ENCODE measurements around the gene HLCS.

DNA sequence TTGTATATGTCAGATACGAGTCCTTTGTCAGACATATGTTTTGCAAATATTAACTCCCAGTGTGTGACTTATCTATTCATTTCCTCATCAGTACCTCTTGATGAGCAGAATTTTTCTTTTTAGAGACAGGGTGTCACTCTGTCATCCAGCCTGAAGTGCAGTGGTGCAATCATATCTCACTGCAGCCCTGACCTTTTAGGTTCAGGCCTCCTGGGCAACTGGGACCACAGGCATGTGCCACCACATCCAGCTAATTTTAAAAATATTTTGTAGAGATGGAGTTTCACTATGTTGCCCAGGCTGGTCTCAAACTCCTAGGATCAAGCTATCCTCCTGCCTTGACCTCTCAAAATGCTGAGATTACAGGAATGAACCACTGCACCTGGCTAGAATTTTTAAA, 93.0 kb downstream of the HLCS start:
- TF ChIP-seq, protein P1, sequence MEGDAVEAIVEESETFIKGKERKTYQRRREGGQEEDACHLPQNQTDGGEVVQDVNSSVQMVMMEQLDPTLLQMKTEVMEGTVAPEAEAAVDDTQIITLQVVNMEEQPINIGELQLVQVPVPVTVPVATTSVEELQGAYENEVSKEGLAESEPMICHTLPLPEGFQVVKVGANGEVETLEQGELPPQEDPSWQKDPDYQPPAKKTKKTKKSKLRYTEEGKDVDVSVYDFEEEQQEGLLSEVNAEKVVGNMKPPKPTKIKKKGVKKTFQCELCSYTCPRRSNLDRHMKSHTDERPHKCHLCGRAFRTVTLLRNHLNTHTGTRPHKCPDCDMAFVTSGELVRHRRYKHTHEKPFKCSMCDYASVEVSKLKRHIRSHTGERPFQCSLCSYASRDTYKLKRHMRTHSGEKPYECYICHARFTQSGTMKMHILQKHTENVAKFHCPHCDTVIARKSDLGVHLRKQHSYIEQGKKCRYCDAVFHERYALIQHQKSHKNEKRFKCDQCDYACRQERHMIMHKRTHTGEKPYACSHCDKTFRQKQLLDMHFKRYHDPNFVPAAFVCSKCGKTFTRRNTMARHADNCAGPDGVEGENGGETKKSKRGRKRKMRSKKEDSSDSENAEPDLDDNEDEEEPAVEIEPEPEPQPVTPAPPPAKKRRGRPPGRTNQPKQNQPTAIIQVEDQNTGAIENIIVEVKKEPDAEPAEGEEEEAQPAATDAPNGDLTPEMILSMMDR (IDR thresholded peaks at IDR 0.05), result no peak
- TF ChIP-seq POLR2A (IDR thresholded peaks at IDR 0.05), result no peak
- TF ChIP-seq POLR2AphosphoS5 (IDR thresholded peaks at IDR 0.05), result no peak

Data from prostate gland (tissue), 2 donors.